ENCODE data around the gene PLEKHG4B.
"Not testable (repeated sequence)": the region's sequence is repeated elsewhere in the genome, so short reads cannot be mapped to it uniquely, and the experiment has no call there.

PLEKHG4B gene, protein sequence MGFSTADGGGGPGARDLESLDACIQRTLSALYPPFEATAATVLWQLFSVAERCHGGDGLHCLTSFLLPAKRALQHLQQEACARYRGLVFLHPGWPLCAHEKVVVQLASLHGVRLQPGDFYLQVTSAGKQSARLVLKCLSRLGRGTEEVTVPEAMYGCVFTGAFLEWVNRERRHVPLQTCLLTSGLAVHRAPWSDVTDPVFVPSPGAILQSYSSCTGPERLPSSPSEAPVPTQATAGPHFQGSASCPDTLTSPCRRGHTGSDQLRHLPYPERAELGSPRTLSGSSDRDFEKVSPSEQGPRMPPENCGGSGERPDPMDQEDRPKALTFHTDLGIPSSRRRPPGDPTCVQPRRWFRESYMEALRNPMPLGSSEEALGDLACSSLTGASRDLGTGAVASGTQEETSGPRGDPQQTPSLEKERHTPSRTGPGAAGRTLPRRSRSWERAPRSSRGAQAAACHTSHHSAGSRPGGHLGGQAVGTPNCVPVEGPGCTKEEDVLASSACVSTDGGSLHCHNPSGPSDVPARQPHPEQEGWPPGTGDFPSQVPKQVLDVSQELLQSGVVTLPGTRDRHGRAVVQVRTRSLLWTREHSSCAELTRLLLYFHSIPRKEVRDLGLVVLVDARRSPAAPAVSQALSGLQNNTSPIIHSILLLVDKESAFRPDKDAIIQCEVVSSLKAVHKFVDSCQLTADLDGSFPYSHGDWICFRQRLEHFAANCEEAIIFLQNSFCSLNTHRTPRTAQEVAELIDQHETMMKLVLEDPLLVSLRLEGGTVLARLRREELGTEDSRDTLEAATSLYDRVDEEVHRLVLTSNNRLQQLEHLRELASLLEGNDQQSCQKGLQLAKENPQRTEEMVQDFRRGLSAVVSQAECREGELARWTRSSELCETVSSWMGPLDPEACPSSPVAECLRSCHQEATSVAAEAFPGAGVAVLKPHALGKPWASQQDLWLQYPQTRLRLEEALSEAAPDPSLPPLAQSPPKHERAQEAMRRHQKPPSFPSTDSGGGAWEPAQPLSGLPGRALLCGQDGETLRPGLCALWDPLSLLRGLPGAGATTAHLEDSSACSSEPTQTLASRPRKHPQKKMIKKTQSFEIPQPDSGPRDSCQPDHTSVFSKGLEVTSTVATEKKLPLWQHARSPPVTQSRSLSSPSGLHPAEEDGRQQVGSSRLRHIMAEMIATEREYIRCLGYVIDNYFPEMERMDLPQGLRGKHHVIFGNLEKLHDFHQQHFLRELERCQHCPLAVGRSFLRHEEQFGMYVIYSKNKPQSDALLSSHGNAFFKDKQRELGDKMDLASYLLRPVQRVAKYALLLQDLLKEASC (N-terminal part only)

DNA sequence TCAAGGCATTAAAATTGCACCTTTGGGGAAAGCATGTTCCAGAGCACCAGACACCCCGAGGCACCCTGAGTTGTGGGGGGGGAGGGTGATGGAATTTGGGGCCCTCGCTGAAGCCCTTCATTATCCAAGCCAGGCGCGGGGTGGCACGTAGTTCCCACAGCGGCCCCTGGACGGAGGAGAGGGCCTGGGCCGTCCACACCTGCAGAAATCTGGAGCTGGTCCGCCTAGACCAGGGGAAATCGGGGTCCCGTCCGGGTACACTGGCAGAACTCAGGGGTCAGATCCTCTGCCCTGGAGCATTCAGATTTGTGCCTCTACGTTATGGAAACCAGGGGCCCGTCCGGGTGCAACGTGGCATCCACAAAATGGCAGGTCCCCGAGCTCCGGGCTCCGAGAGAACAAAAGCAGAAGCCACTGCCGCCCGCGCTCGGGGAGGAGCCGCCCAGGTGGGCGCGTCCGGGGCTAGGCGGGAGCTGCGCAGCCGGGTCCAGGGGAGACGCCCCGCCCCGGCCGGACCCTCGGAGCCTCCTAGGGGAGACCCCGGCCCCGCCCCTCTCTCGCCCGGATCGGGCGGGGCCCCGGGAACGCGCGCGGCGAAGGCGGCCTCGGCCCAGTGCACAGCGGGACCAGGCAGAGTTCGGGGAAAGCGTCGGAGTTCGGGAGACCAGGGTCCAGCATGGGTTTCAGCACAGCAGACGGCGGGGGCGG, at the start of gene PLEKHG4B:
Gene PLEKHG4B, plus strand, starts transcription at position 613 of the 708 bp plus-strand sequence. Its CDS starts 64 bp downstream, at position 677.
- Histone ChIP-seq H3K36me3 (ENCODE audit: control insufficient read depth, insufficient read depth, low read length) (no peaks in the 10 kb centered on the region), H3K27me3 (ENCODE audit: control insufficient read depth, insufficient read depth, low read length) (peaks cover 37% of the 10 kb centered on the region), H3K9me3 (ENCODE audit: control insufficient read depth, low read length) (no peaks in the 10 kb centered on the region), H3K4me3 (ENCODE audit: low read length) (no peak within 1 kb of the TSS), H3K4me1 (ENCODE audit: control insufficient read depth, insufficient read depth, low read length) (no peaks in the 10 kb centered on the region), H3K9ac (ENCODE audit: low read length) (peak within 1 kb of the TSS; percentile 32)

DNA sequence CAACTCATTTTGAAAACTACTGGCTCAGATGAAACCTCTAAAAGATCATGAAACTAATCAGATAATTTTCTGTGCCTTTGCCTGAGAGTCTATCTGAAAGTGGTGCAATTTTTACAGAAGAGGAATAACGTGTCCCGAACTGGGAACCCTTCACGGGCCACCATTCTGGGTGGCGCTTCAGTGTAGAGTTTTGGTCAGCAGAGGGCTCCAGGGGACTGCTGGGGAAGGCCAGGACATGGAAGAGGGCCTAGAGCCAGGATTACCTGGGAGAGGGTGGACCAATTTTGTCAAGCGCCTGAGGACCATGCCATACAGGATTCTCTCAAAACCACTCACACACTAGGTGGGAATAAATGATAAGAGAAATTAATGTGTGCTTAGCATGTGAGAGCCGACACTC, 49.7 kb upstream of the PLEKHG4B start:
- Histone ChIP-seq H3K9me3 (ENCODE audit: control insufficient read depth, low read length) (no peaks in the 10 kb centered on the region), H3K4me1 (ENCODE audit: control insufficient read depth, insufficient read depth, low read length) (no peaks in the 10 kb centered on the region), H3K9ac (ENCODE audit: low read length) (no peak overlapping the region), H3K36me3 (ENCODE audit: control insufficient read depth, insufficient read depth, low read length) (no peaks in the 10 kb centered on the region), H3K27me3 (ENCODE audit: control insufficient read depth, insufficient read depth, low read length) (no peaks in the 10 kb centered on the region), H3K4me3 (ENCODE audit: low read length) (no peak overlapping the region)

DNA sequence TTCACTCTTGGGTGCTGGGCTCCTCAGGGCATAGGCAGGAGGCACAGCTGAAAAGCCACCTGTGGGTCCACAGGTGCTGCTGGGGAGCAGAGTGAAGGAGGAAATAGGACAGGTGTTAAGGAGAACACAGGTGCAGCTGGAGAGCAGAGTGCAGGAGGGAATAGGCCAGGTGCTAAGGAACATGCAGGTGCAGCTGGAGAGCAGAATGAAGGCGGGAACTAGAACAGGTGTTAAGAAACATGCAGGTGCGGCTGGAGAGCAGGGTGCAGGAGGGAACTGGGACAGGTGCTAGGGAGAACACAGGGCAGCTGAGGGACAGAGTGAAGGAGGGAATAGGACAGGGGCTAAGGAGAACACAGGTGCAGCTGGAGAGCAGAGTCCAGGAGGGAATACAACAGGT, 43.8 kb upstream of the PLEKHG4B start:
- Histone ChIP-seq H3K36me3 (ENCODE audit: control insufficient read depth, insufficient read depth, low read length) (no peaks in the 10 kb centered on the region), H3K4me1 (ENCODE audit: control insufficient read depth, insufficient read depth, low read length) (no peaks in the 10 kb centered on the region), H3K27me3 (ENCODE audit: control insufficient read depth, insufficient read depth, low read length) (peaks cover 16% of the 10 kb centered on the region)

DNA sequence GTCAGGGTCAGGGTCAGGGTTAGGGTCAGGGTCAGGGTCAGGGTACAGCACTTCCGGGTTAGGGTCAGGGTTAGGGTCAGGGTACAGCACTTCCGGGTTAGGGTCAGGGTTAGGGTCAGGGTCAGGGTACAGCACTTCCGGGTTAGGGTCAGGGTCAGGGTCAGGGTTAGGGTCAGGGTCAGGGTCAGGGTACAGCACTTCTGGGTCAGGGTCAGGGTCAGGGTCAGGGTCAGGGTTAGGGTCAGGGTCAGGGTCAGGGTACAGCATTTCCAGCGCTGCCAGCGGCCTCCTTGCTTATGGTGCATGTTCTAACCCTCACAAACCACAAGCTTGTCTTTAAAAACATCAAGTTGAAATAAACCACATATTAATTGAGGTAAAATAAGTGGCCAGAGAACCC, 42.4 kb upstream of the PLEKHG4B start:
- not testable (repeated sequence) for H3K36me3 ChIP-seq (ENCODE audit: control insufficient read depth, insufficient read depth, low read length); H3K9me3 ChIP-seq (ENCODE audit: control insufficient read depth, low read length); H3K4me3 ChIP-seq (ENCODE audit: low read length); H3K9ac ChIP-seq (ENCODE audit: low read length); H3K4me1 ChIP-seq (ENCODE audit: control insufficient read depth, insufficient read depth, low read length)
- peaks cover 23% of the 10 kb centered on the region for H3K27me3 ChIP-seq (ENCODE audit: control insufficient read depth, insufficient read depth, low read length)

More for the DNA sequence above, 43.8 kb upstream of the PLEKHG4B start:
- H3K4me3 ChIP-seq (ENCODE audit: low read length) = no peak overlapping the region
- no peak overlapping the region for H3K9ac ChIP-seq (ENCODE audit: low read length)
- H3K9me3 ChIP-seq (ENCODE audit: control insufficient read depth, low read length) = no peaks in the 10 kb centered on the region

DNA sequence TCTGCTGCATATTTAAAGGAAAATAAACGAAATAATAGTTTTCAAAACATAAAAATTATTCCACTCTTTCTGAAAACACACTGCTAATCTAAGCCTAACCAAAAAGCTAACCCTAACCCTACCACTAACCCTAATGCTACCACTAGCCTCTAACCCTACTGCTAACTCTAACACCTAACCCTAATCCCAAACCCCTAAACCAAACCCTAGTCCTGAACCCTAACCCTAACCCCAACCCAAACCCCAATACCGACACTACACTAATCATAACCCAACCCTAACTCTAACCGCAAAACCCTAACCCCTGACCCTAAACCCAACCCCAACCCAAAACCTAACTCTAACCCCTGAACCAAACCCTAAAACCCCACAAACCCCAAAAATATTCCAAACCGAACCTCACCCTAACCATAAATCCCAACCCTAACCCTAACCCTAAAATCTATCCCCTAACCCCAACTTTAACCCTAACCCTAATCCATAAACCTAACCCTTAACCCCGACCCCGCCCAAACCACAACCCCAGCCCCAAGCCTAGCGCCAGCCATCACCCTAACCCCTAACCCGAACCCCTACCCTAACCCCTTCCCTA, 41.9 kb upstream of the PLEKHG4B start:
- Histone ChIP-seq H3K4me3 (ENCODE audit: low read length) (no peak overlapping the region), H3K4me1 (ENCODE audit: control insufficient read depth, insufficient read depth, low read length) (no peaks in the 10 kb centered on the region), H3K27me3 (ENCODE audit: control insufficient read depth, insufficient read depth, low read length) (peaks cover 28% of the 10 kb centered on the region), H3K36me3 (ENCODE audit: control insufficient read depth, insufficient read depth, low read length) (no peaks in the 10 kb centered on the region), H3K9ac (ENCODE audit: low read length) (no peak overlapping the region), H3K9me3 (ENCODE audit: control insufficient read depth, low read length) (no peaks in the 10 kb centered on the region)

DNA sequence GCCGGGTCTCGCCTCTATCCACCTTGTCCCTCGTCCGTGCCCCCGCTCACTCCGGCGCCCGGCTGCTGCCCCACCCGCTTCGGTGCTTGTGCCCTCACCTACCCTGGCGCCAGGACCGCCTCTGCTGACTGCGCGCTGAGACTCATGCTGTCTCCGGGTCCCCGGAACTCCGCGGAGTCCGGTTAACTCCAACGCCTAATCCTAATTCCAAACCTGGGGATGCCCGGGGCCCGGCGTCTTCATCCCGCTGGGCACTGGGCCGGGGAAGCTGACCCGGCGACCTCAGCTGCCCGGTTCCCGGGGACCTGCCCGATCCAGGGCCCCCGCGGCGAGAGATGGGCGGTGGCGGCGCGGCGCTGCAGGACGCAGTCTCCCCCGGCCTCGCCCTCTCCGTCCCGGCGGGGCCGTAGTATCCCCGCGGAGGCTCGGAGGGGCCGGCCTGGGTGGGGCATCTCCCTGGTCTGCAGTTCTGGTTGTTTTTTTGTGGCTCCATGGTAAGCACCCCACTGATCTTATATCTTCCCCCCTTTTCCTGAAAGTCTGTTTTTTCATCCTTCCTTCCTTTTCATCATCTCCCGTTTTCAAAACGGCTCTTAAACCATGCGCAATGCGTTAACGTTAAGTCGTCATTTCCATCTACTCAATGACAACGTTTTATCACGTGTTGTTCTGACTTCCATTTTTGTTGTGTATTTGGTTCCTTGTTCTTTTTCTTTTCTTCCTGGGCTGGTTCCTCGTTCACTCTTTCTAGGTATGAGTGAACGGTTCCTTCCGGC, 41.1 kb upstream of the PLEKHG4B start:
- H3K9ac ChIP-seq (ENCODE audit: low read length) = no peak overlapping the region
- no peaks in the 10 kb centered on the region for H3K36me3 ChIP-seq (ENCODE audit: control insufficient read depth, insufficient read depth, low read length)
- no peak overlapping the region for H3K4me3 ChIP-seq (ENCODE audit: low read length)
- peaks cover 29% of the 10 kb centered on the region for H3K27me3 ChIP-seq (ENCODE audit: control insufficient read depth, insufficient read depth, low read length)
- H3K4me1 ChIP-seq (ENCODE audit: control insufficient read depth, insufficient read depth, low read length) = no peaks in the 10 kb centered on the region
- no peaks in the 10 kb centered on the region for H3K9me3 ChIP-seq (ENCODE audit: control insufficient read depth, low read length)

DNA sequence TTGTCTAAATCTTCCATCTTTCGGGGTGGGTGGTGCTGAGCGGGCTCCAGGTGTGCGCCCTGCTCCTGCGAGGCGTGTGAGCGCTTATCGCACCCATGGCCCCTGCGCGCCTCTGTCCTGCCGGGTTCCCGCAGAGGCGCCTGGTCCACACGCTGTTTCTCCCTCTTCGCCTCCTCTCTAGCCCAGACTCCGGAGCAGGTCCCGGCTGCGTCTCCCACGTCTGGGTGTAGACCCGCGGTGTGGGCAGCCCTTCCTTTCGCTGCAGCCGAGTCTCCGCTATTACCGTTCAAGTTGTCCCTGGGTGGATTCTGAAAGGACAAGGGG, 40.5 kb upstream of the PLEKHG4B start:
- Histone ChIP-seq H3K4me3 (ENCODE audit: low read length) (no peak overlapping the region), H3K27me3 (ENCODE audit: control insufficient read depth, insufficient read depth, low read length) (peaks cover 29% of the 10 kb centered on the region), H3K9ac (ENCODE audit: low read length) (no peak overlapping the region), H3K9me3 (ENCODE audit: control insufficient read depth, low read length) (no peaks in the 10 kb centered on the region), H3K4me1 (ENCODE audit: control insufficient read depth, insufficient read depth, low read length) (no peaks in the 10 kb centered on the region), H3K36me3 (ENCODE audit: control insufficient read depth, insufficient read depth, low read length) (no peaks in the 10 kb centered on the region)

DNA sequence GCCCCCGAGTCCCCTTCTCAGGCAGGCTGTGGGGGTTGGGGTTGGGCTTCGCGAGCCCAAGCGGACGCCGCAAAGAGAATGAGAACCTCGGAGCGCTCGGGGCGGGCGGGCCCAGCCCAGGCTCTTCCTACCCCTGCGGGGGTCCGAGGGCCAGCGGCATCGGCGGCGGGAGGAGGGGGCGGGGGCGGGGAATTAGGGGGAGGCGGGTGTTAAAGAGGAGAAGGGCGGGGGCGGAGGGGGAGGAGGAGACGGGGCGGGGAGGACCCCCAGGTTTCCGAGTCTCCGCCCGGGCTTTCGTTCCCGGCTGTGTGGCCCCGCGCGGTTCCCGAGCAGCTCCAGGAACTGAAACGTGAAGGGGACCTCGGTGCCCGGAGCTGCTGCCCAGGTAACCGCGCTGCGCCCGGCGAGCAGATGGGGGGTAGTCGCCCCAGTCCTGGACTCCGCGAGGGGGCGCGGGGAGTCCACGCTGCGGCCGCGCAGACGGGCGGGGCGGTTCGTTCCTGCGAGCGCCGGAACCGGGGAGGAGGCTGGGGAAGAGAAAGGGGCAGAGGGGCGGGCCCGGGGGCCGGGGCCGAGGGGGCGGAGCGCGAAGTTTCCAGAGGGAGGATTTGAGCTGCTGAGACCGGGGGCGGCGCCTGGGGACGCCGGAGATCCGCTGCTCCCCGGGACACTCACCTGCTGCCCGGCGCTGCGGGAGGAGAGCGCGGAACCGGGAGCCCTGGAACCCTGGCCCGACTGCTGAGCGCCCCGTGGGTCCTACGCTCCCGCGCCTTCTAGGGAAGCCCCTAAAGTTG, 38.4 kb upstream of the PLEKHG4B start:
- no peaks in the 10 kb centered on the region for H3K9me3 ChIP-seq (ENCODE audit: control insufficient read depth, low read length)
- H3K27me3 ChIP-seq (ENCODE audit: control insufficient read depth, insufficient read depth, low read length) = peaks cover 22% of the 10 kb centered on the region
- H3K4me1 ChIP-seq (ENCODE audit: control insufficient read depth, insufficient read depth, low read length) = no peaks in the 10 kb centered on the region
- H3K4me3 ChIP-seq (ENCODE audit: low read length) = no peak overlapping the region
- no peak overlapping the region for H3K9ac ChIP-seq (ENCODE audit: low read length)
- no peaks in the 10 kb centered on the region for H3K36me3 ChIP-seq (ENCODE audit: control insufficient read depth, insufficient read depth, low read length)

DNA sequence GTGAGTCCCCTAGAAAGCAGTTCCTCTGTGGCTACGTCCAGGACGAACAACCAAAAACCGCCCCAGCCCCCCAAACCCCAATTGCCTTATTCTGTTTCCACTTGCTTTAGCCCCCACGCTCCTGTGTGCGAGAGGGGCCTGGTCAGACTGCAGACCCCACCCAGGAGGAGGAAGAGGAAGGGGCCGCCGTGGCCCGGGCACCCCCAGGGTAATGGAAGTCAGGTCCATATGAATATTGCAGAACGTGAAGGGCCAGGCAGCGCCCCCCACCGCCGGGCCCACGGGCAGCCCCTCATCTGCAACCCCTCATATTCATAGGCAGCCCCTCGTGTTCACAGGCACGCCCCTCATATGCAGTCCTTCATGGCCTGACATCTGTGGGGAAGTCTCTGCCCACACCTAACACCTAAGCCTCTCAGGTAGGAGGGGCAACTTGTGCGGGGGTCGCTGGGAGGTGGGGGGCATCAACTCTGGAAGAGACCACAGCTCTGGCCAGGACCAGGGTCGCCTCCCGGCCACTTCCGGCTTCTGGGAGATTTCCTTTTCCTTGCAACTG, 37.7 kb upstream of the PLEKHG4B start:
- Histone ChIP-seq H3K4me3 (ENCODE audit: low read length) (no peak overlapping the region), H3K36me3 (ENCODE audit: control insufficient read depth, insufficient read depth, low read length) (no peaks in the 10 kb centered on the region), H3K27me3 (ENCODE audit: control insufficient read depth, insufficient read depth, low read length) (peaks cover 22% of the 10 kb centered on the region), H3K9me3 (ENCODE audit: control insufficient read depth, low read length) (no peaks in the 10 kb centered on the region), H3K4me1 (ENCODE audit: control insufficient read depth, insufficient read depth, low read length) (no peaks in the 10 kb centered on the region), H3K9ac (ENCODE audit: low read length) (no peak overlapping the region)
